IMR-90 (cell line): ENCODE results near the gene COL23A1. TPM values are rescaled to one million over a fixed set of nuclear protein-coding genes. Genes with fewer than 3 reads are reported as not detected.

Experiments
- ATAC-seq: fragments of 200-7000 bp; cut with Tn5 transposase; 2 replicates; pipeline ENCODE4 v1.9.1; 2020; ENCODE audit warnings: low read depth, mild to moderate bottlenecking, moderate library complexity
- BruUV-seq: library from RNA; stranded (reverse); fragments of 400-500 nt; replicated peaks from 2 replicates; lab custom pipeline; 2021; lab: Mats Ljungman, UMichigan
- CTCF ChIA-PET: fragments of 300-600 bp; formaldehyde crosslinking; extraction: SDS; loops from one replicate; lab custom pipeline; 2021; ENCODE audit warnings: antibody characterized with exemption; lab: Yijun Ruan, JAX
- POLR2A ChIA-PET: fragments of 300-600 bp; sonication (Branson Sonifier 250); formaldehyde crosslinking; loops from one replicate; lab custom pipeline; 2022; ENCODE audit warnings: antibody characterized with exemption; ENCODE audit not compliant: unreplicated experiment; lab: Charles Lee
- DNase-seq: peaks from one replicate; pipeline ENCODE4 v3.0.0; 2013
- H2AFZ ChIP-seq: replicated peaks from 2 replicates; pipeline ENCODE3; 2013; ENCODE audit warnings: low read length, mild to moderate bottlenecking; ENCODE audit not compliant: poor library complexity
- H2AK5ac ChIP-seq: 2 replicates; pipeline ENCODE4 v1.6.1; 2013; ENCODE audit warnings: low read depth, low read length, inconsistent platforms
- H2AK9ac ChIP-seq: replicated peaks from 2 replicates; pipeline ENCODE3; 2013; ENCODE audit warnings: mild to moderate bottlenecking, low read depth, low read length, moderate library complexity; ENCODE audit not compliant: poor library complexity
- H2BK120ac ChIP-seq: 2 replicates; pipeline ENCODE4 v1.6.1; 2013; ENCODE audit warnings: low read depth, low read length, inconsistent platforms
- H2BK15ac ChIP-seq: 3 replicates; pipeline ENCODE4 v1.6.1; 2013; ENCODE audit warnings: low read depth, low read length, inconsistent platforms
- H2BK20ac ChIP-seq: 2 replicates; pipeline ENCODE4 v1.6.1; 2013; ENCODE audit warnings: low read depth, mild to moderate bottlenecking, inconsistent platforms, low read length, moderate library complexity
- H2BK5ac ChIP-seq: 2 replicates; pipeline ENCODE4 v1.6.1; 2013; ENCODE audit warnings: mild to moderate bottlenecking, low read depth, low read length, inconsistent platforms; ENCODE audit not compliant: poor library complexity, severe bottlenecking
- H3K14ac ChIP-seq: replicated peaks from 2 replicates; pipeline ENCODE4 v1.6.1; 2013; ENCODE audit warnings: low read depth, low read length, inconsistent platforms
- H3K18ac ChIP-seq: 2 replicates; pipeline ENCODE4 v1.6.1; 2013; ENCODE audit warnings: low read depth, low read length, control low read depth
- H3K23ac ChIP-seq: 2 replicates; pipeline ENCODE4 v1.6.1; 2013; ENCODE audit warnings: low read depth, low read length, inconsistent platforms
- H3K27ac ChIP-seq: 2 replicates; pipeline ENCODE4 v1.5.1; 2013; ENCODE audit warnings: mild to moderate bottlenecking, control low read depth, low read length; ENCODE audit not compliant: insufficient read depth
- H3K27me3 ChIP-seq: 2 replicates; pipeline ENCODE4 v1.6.1; 2013; ENCODE audit warnings: low read length; ENCODE audit not compliant: control insufficient read depth, insufficient read depth
- H3K36me3 ChIP-seq: 2 replicates; pipeline ENCODE4 v1.6.1; 2013; ENCODE audit warnings: low read length, mixed read lengths; ENCODE audit not compliant: control insufficient read depth, insufficient read depth
- H3K4ac ChIP-seq: 2 replicates; pipeline ENCODE4 v1.6.1; 2013; ENCODE audit warnings: low read depth, low read length, inconsistent platforms
- H3K4me1 ChIP-seq: 2 replicates; pipeline ENCODE4 v1.6.1; 2013; ENCODE audit warnings: low read length, mixed read lengths; ENCODE audit not compliant: control insufficient read depth, insufficient read depth
- H3K4me2 ChIP-seq: 2 replicates; pipeline ENCODE4 v1.6.1; 2013; ENCODE audit warnings: low read depth, mild to moderate bottlenecking, control low read depth, low read length, moderate library complexity
- H3K4me3 ChIP-seq: 2 replicates; pipeline ENCODE4 v1.5.1; 2013; ENCODE audit warnings: low read depth, mild to moderate bottlenecking, control low read depth, low read length, moderate library complexity; ENCODE audit not compliant: insufficient read depth
- H3K56ac ChIP-seq: 2 replicates; pipeline ENCODE4 v1.6.1; 2013; ENCODE audit warnings: low read length, inconsistent platforms; ENCODE audit not compliant: insufficient read depth; ENCODE audit errors: extremely low read depth
- H3K79me1 ChIP-seq, 2 experiments: 2 replicates each; pipeline ENCODE4 v1.6.1; 2013; ENCODE audit warnings: low read length in 2 of 2, inconsistent platforms in 1 of 2, low read depth in 1 of 2
- H3K9ac ChIP-seq: 2 replicates; pipeline ENCODE4 v1.6.1; 2013; ENCODE audit warnings: low read depth, low read length, control low read depth
- H3K9me1 ChIP-seq: 2 replicates; pipeline ENCODE4 v1.6.1; 2013; ENCODE audit warnings: low read length, inconsistent platforms; ENCODE audit not compliant: insufficient read depth
- H3K9me3 ChIP-seq: 2 replicates; pipeline ENCODE4 v1.6.1; 2013; ENCODE audit warnings: low read length; ENCODE audit not compliant: control insufficient read depth, insufficient read depth
- H4K20me1 ChIP-seq: 2 replicates; pipeline ENCODE4 v1.6.1; 2013; ENCODE audit warnings: low read length, inconsistent platforms; ENCODE audit not compliant: insufficient read depth
- H4K5ac ChIP-seq: 2 replicates; pipeline ENCODE4 v1.6.1; 2013; ENCODE audit warnings: mild to moderate bottlenecking, low read depth, low read length, control low read depth
- H4K8ac ChIP-seq, 2 experiments: 2 replicates each; pipeline ENCODE4 v1.6.1; 2013; ENCODE audit warnings: low read depth in 2 of 2, low read length in 2 of 2, control low read depth in 1 of 2, inconsistent platforms in 1 of 2
- H4K91ac ChIP-seq: 2 replicates; pipeline ENCODE4 v1.6.1; 2013; ENCODE audit warnings: low read depth, low read length, inconsistent platforms; ENCODE audit not compliant: insufficient read depth
- RAD21 ChIP-seq: IDR thresholded peaks from 2 replicates; pipeline ENCODE4 v1.6.1; 2012; ENCODE audit warnings: low read length, improper control_type of control experiment
- RFX5 ChIP-seq: IDR thresholded peaks from 2 replicates; pipeline ENCODE4 v1.8.0; 2012; ENCODE audit warnings: low read depth, mild to moderate bottlenecking, low read length, moderate library complexity
- WGBS, 2 experiments: methylation state at CpG; one replicate each; pipeline versions ENCODE4 v1.1.5 to v1.1.7; 2013; ENCODE audit warnings: missing lambda C conversion rate in 2 of 2; ENCODE audit not compliant: insufficient read length in 1 of 2; ENCODE audit errors: extremely low coverage in 2 of 2; 5-methylcytosine and 5-hydroxymethylcytosine counted together
- dilution Hi-C: fragments of 300-500 bp; cut with HindIII; formaldehyde crosslinking; loops from one replicate; pipeline ENCODE4 v1.14.3; 2018; ENCODE audit warnings: low sequenced_read_pairs; ENCODE audit not compliant: unreplicated experiment
- in situ Hi-C: fragments of 300-500 bp; cut with MboI; formaldehyde crosslinking; loops from 3 replicates; pipeline ENCODE4 v1.14.3; 2019; ENCODE audit warnings: low sequenced_read_pairs, inconsistent platforms, mixed read lengths
- intact Hi-C: fragments of 100-400 bp; cut with micrococcal nuclease; formaldehyde crosslinking; loops from 2 replicates; pipeline ENCODE4 v1.10.0; 2022
- polyA plus RNA-seq, 3 experiments: library from polyadenylated mRNA; depleted of rRNA; stranded (reverse); fragments of >200 nt; gene quantifications; 2 replicates each; pipeline ENCODE4 v1.2.3, GENCODE V29; 2012; ENCODE audit warnings: low replicate concordance in 1 of 3
- total RNA-seq: library from RNA; depleted of rRNA; stranded (reverse); fragments of >200 nt; gene quantifications from 2 replicates; pipeline ENCODE4 v1.2.3, GENCODE V29; 2012

COL23A1 gene
- total and polyA plus RNA-seq, 2 of the 4 experiments (the other 2 are of a cell fraction) = not detected

DNA sequence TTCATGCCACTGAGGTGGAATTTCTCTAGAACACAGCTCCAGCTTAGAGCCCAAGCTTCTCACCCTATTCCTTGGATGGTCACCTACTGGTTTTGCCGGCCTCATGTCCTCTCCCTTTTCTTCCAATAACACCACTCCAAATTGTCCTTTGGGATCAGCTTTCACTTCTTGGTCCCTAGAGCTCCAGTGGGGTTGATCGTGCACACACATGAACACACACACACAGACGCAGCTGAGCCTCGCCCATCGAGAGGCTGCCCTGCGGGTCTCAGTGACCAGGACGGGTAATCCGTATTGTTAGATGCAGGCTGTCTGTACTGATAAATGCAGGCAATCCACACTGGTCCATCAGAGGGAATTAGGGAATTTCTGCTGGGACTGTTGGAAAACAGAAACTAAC lies 6.9 kb downstream of the COL23A1 start:
- Histone ChIP-seq H3K9me1 (no peaks in the 10 kb centered on the region), H3K27me3 (peaks cover 10% of the 10 kb centered on the region), H4K5ac (no peak overlapping the region), H3K4me3 (no peak overlapping the region), H4K8ac (no peak overlapping the region), H2BK120ac (no peak overlapping the region), H4K20me1 (no peaks in the 10 kb centered on the region), H2AFZ (no peak overlapping the region), H3K36me3 (no peaks in the 10 kb centered on the region), H3K9me3 (peaks cover 3% of the 10 kb centered on the region), H3K23ac (no peak overlapping the region), H2BK15ac (no peak overlapping the region), H2BK20ac (no peak overlapping the region), H2AK5ac (no peak overlapping the region), H3K9ac (no peak overlapping the region), H3K14ac (no peak overlapping the region), H3K56ac (no peak overlapping the region), H3K4ac (no peak overlapping the region), H2AK9ac (no peak overlapping the region), H2BK5ac (no peak overlapping the region), H3K27ac (no peak overlapping the region), H3K4me2 (no peak overlapping the region), H4K91ac (no peak overlapping the region), H3K4me1 (no peaks in the 10 kb centered on the region), H3K79me1 (no peaks in the 10 kb centered on the region), H3K18ac (no peak overlapping the region)
- DNase-seq (no peak), ATAC-seq (no peak)
- CTCF ChIA-PET = no interaction called here
- no peak for TF ChIP-seq RFX5
- no peak for TF ChIP-seq RAD21
- POLR2A ChIA-PET = no interaction called here
- intact Hi-C loops (no loop called here), dilution Hi-C loops (no loop called here), in situ Hi-C loops (no loop called here)
- BruUV-seq = no TSS peak
- no CpG with 5 or more reads among the region's 8 CpGs for WGBS, 2 experiments
